ENCODE results near the gene GRB2. TPM values are rescaled to one million over a fixed set of nuclear protein-coding genes. Genes with fewer than 3 reads are reported as not detected.
A peak's percentile ranks its signal among the peaks of the same experiment; 100 is the strongest.

GRB2 gene
- total and polyA plus RNA-seq, 2 of the 8 experiments (the other 6 are each of a cell fraction or from before 2014, with no cell fraction given), result 44.2 to 101 TPM

DNA sequence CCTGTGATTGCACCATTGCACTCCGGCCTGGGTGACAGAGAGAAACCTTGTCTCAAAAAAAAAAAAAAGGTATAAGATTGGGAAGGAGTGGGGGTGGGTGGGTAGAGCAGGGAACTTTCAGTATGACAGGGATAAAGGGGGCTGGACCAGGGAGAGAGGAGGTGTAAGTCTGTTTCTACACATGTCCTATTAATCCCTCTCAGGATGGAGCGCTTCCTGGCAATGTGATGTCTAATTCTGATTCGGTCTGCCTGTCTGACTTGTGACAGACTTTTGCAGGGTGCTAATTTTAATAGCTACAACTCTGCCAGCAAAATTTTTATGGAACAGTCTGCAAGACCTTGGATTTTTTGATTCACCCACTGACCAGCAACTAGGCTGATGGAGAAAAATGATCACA, 62.5 kb downstream of the GRB2 start:
- Histone ChIP-seq H3K4me2 (ENCODE audit: insufficient read depth in 1 of 2, low read depth in 2 of 2, low read length in 2 of 2) (0 out of 4 replicates have a peak overlapping the region, but pooled peaks of 1 of the 2 experiments have one; percentile 12), H2BK5ac (ENCODE audit: low read depth, low read length) (0 out of 2 replicates have a peak overlapping the region, but pooled peaks have one; percentile 6), H3K9me3 (ENCODE audit: insufficient read depth in 2 of 2, low read depth in 1 of 2, low read length in 1 of 2) (no peaks in the 10 kb centered on the region), H3K79me2 (ENCODE audit: control insufficient read depth in 1 of 2, insufficient read depth in 2 of 2, low read length in 2 of 2) (peaks cover 0 to 73% of the 10 kb centered on the region in 2 experiments; a peak in 3 of 4 replicates), H2AFZ (ENCODE audit: low read length) (no peak overlapping the region), H3K23me2 (ENCODE audit: low read depth, low read length) (peaks cover 2% of the 10 kb centered on the region; the same call in 1 of the 2 replicates), H3K79me1 (ENCODE audit: low read depth, low read length) (peaks cover 6% of the 10 kb centered on the region; the same call in 1 of the 2 replicates), H3K56ac (replicated peaks; ENCODE audit: insufficient read length, low read depth, low read length) (no peak overlapping the region), H3K4me1 (replicated peaks in 1 of 4; ENCODE audit: control insufficient read depth in 3 of 4, insufficient read depth in 4 of 4, low read length in 3 of 4) (peaks cover 18 to 36% (median 28%) of the 10 kb centered on the region in 4 experiments), H3K18ac (ENCODE audit: extremely low read depth, low read length) (no peak overlapping the region), H4K20me1 (replicated peaks in 1 of 2; ENCODE audit: control insufficient read depth in 1 of 2, insufficient read depth in 2 of 2, low read length in 2 of 2) (peaks cover 2 to 6% of the 10 kb centered on the region in 2 experiments), H4K91ac (replicated peaks; ENCODE audit: insufficient read length, low read length) (no peak overlapping the region), H2BK15ac (ENCODE audit: low read length) (no peak overlapping the region), H2BK120ac (replicated peaks; ENCODE audit: low read depth, low read length) (no peak overlapping the region), H3K23ac (ENCODE audit: insufficient read length) (no peak overlapping the region), H3K4me3 (ENCODE audit: extremely low read depth in 1 of 4, insufficient read depth in 2 of 4, low read depth in 3 of 4, low read length in 4 of 4) (no peak overlapping the region), H2BK20ac (ENCODE audit: low read length) (no peak overlapping the region), H3K9ac (replicated peaks in 1 of 4; ENCODE audit: extremely low read depth in 1 of 4, low read depth in 3 of 4, low read length in 3 of 4) (no peak overlapping the region), H4K5ac (ENCODE audit: insufficient read length, low read depth, low read length) (no peak overlapping the region), H2BK12ac (ENCODE audit: low read depth, low read length) (0 out of 2 replicates have a peak overlapping the region, but pooled peaks have one; percentile 27), H3K4ac (replicated peaks; ENCODE audit: insufficient read length, low read depth, low read length) (no peak overlapping the region), H2AK5ac (ENCODE audit: low read depth, low read length) (0 out of 2 replicates have a peak overlapping the region, but pooled peaks have one; percentile 11), H3K27me3 (replicated peaks in 1 of 4; ENCODE audit: control insufficient read depth in 3 of 4, extremely low read depth in 1 of 4, insufficient read depth in 3 of 4, low read length in 3 of 4) (no peaks in the 10 kb centered on the region), H3K27ac (ENCODE audit: low read depth, low read length) (no peak overlapping the region), H3K14ac (ENCODE audit: insufficient read length) (no peak overlapping the region), H3K36me3 (ENCODE audit: control insufficient read depth in 2 of 4, insufficient read depth in 4 of 4, low read length in 3 of 4) (no peaks in the 10 kb centered on the region), H4K8ac (ENCODE audit: extremely low read depth, insufficient read depth, low read length) (no peak overlapping the region)
- no peak for FAIRE-seq
- ChIA-PET POLR2A (ENCODE audit: partially characterized antibody) (interaction anchor here (0.7 to 2.6 kb wide), 2 partner anchors 25 to 671 kb away, joined by 3 to 6 read pairs; no protein-coding TSS in a partner anchor), CTCF (ENCODE audit: partially characterized antibody) (interaction anchor here (1.0 to 2.2 kb wide), 3 partner anchors 12 to 58 kb away, joined by 3 to 7 read pairs (median 3); no protein-coding TSS in a partner anchor)
- 94% methylated on average over 3 of the region's 3 CpGs; no CpG with 5 or more reads in 1 of the 2 experiments for WGBS, 2 experiments (ENCODE audit: extremely low coverage in 1 of 2, insufficient coverage in 1 of 2, insufficient read length in 1 of 2, insufficient replicate concordance in 2 of 2, low coverage in 1 of 2, low lambda C conversion rate in 2 of 2, missing lambda C conversion rate in 1 of 2)
- no peak for DNase-seq (ENCODE audit: low read depth in 1 of 2, low spot score in 2 of 2)
- TF ChIP-seq NRF1 (IDR thresholded peaks at IDR 0.05; ENCODE audit: low read depth, low read length), result no peak
- no peak for TF ChIP-seq POLR2A (IDR thresholded peaks at IDR 0.05; ENCODE audit: control extremely low read depth in 1 of 2, low read depth in 2 of 2, low read length in 2 of 2)
- no peak for TF ChIP-seq JUN (IDR thresholded peaks at IDR 0.05; ENCODE audit: low read depth, low read length)
- no peak for TF ChIP-seq RBBP5 (IDR thresholded peaks at IDR 0.05; ENCODE audit: borderline replicate concordance, low read depth, low read length)
- no peak for TF ChIP-seq BACH1 (IDR thresholded peaks at IDR 0.05; ENCODE audit: low read length)
- TF ChIP-seq RAD21 (IDR thresholded peaks at IDR 0.05 in 1 of 2, conservative IDR thresholded peaks at IDR 0.05 in 1 of 2; ENCODE audit: low read depth in 2 of 2, low read length in 2 of 2), result no peak
- no peak for TF ChIP-seq BRCA1 (IDR thresholded peaks at IDR 0.05; ENCODE audit: low read depth, low read length)
- TF ChIP-seq SP2 (IDR thresholded peaks at IDR 0.05; ENCODE audit: low read length), result no peak
- TF ChIP-seq CREB1 (IDR thresholded peaks at IDR 0.05), result no peak
- TF ChIP-seq SAP30 (IDR thresholded peaks at IDR 0.05; ENCODE audit: insufficient read depth, insufficient replicate concordance, low read length), result no peak
- no peak for TF ChIP-seq CBX5 (IDR thresholded peaks at IDR 0.05; ENCODE audit: low read depth, low read length)
- no peak for TF ChIP-seq GTF2F1 (IDR thresholded peaks at IDR 0.05; ENCODE audit: borderline replicate concordance, low read depth, low read length)
- no peak for TF ChIP-seq CBX8 (IDR thresholded peaks at IDR 0.05; ENCODE audit: borderline replicate concordance, low read depth, low read length)

Measured in H1 (cell line).